GM23338 (cell line): ENCODE data around the gene SYPL1. TPM values are rescaled to one million over a fixed set of nuclear protein-coding genes. Genes with fewer than 3 reads are reported as not detected.

Experiments used
- ATAC-seq: fragments of 200-7000 bp; cut with Tn5 transposase; 3 replicates; pipeline ENCODE4 v1.9.1; 2020
- DNase-seq: peaks from one replicate; pipeline ENCODE4 v3.0.0-alpha.2; 2015; ENCODE audit warnings: low spot score
- H2AFZ ChIP-seq: fragments of 200-600 bp; sonication (generic); 2 replicates; pipeline ENCODE4 v1.8.0; 2016; ENCODE audit warnings: antibody characterized with exemption, mild to moderate bottlenecking, moderate library complexity
- H3F3A ChIP-seq: fragments of 200-600 bp; sonication (generic); replicated peaks from 2 replicates; pipeline ENCODE4 v1.8.0; 2017; ENCODE audit warnings: antibody characterized with exemption, mixed run types, low read depth
- H3K27ac ChIP-seq: fragments of 200-600 bp; sonication (generic); 2 replicates; pipeline ENCODE4 v1.6.1; 2016; ENCODE audit warnings: low read depth
- H3K27me3 ChIP-seq: fragments of 200-600 bp; sonication (generic); 2 replicates; pipeline ENCODE4 v1.8.0; 2016; ENCODE audit warnings: mild to moderate bottlenecking, mixed run types, moderate library complexity; ENCODE audit not compliant: insufficient read depth
- H3K36me3 ChIP-seq: fragments of 200-600 bp; sonication (generic); 2 replicates; pipeline ENCODE4 v1.8.0; 2016; ENCODE audit warnings: mild to moderate bottlenecking; ENCODE audit not compliant: insufficient read depth
- H3K4me1 ChIP-seq: fragments of 200-600 bp; sonication (generic); 2 replicates; pipeline ENCODE4 v1.8.0; 2016; ENCODE audit warnings: mild to moderate bottlenecking, moderate library complexity; ENCODE audit not compliant: insufficient read depth
- H3K4me2 ChIP-seq: fragments of 200-600 bp; sonication (generic); 2 replicates; pipeline ENCODE4 v1.7.1; 2017; ENCODE audit warnings: mixed run types
- H3K4me3 ChIP-seq: fragments of 200-600 bp; sonication (generic); 2 replicates; pipeline ENCODE4 v1.6.1; 2016; ENCODE audit warnings: mixed run types
- H3K79me2 ChIP-seq: fragments of 200-600 bp; sonication (generic); replicated peaks from 2 replicates; pipeline ENCODE4 v1.8.0; 2017; ENCODE audit warnings: mild to moderate bottlenecking; ENCODE audit not compliant: insufficient read depth
- H3K9me2 ChIP-seq: fragments of 200-600 bp; sonication (generic); 2 replicates; pipeline ENCODE4 v1.8.0; 2017; ENCODE audit not compliant: insufficient read depth
- H4K20me1 ChIP-seq: fragments of 200-600 bp; sonication (generic); replicated peaks from 2 replicates; pipeline ENCODE4 v1.8.0; 2017; ENCODE audit warnings: mild to moderate bottlenecking; ENCODE audit not compliant: insufficient read depth
- H3K27ac Mint-ChIP-seq: 2 replicates; pipeline ENCODE4 v1.8.0; 2020; ENCODE audit warnings: inconsistent platforms, mild to moderate bottlenecking, moderate library complexity, mixed read lengths
- H3K27me3 Mint-ChIP-seq: 3 replicates; pipeline ENCODE4 v1.8.0; 2022; ENCODE audit warnings: low read depth, mild to moderate bottlenecking, moderate library complexity, mixed read lengths, inconsistent platforms; ENCODE audit not compliant: insufficient read depth, poor library complexity
- H3K36me3 Mint-ChIP-seq: 3 replicates; pipeline ENCODE4 v1.8.0; 2021; ENCODE audit warnings: low read depth, mild to moderate bottlenecking, inconsistent platforms, moderate library complexity, mixed read lengths
- H3K4me1 Mint-ChIP-seq: 3 replicates; pipeline ENCODE4 v1.8.0; 2020; ENCODE audit warnings: mild to moderate bottlenecking, inconsistent platforms, mixed read lengths
- H3K4me3 Mint-ChIP-seq: 3 replicates; pipeline ENCODE4 v1.8.0; 2021; ENCODE audit warnings: moderate library complexity, mild to moderate bottlenecking, inconsistent platforms, mixed read lengths
- H3K9me3 Mint-ChIP-seq: 3 replicates; pipeline ENCODE4 v1.8.0; 2020; ENCODE audit warnings: moderate library complexity, mild to moderate bottlenecking, inconsistent platforms, mixed read lengths
- EZH2 ChIP-seq: fragments of 200-600 bp; sonication (generic); IDR thresholded peaks from one replicate; pipeline ENCODE4 v1.8.0; 2017; ENCODE audit warnings: antibody characterized with exemption, mild to moderate bottlenecking, low read depth; ENCODE audit not compliant: unreplicated experiment
- EZH2phosphoT487 ChIP-seq: fragments of 200-600 bp; sonication (generic); IDR thresholded peaks from one replicate; pipeline ENCODE4 v1.8.1; 2018; ENCODE audit warnings: antibody characterized with exemption; ENCODE audit not compliant: unreplicated experiment
- NANOG ChIP-seq: IDR thresholded peaks from 2 replicates; pipeline ENCODE4 v1.6.1; 2016; ENCODE audit warnings: antibody characterized with exemption, borderline replicate concordance
- POLR2AphosphoS5 ChIP-seq: IDR thresholded peaks from 2 replicates; pipeline ENCODE4 v1.6.1; 2016; ENCODE audit warnings: antibody characterized with exemption, low read depth
- ZNF114 ChIP-seq: fragments of 250-450 bp; sonication (Bioruptor Pico); IDR thresholded peaks from 2 replicates; pipeline ENCODE4 v1.5.0; 2020; ENCODE audit warnings: mild to moderate bottlenecking, moderate library complexity
- ZNF331 ChIP-seq: fragments of 250-450 bp; sonication (Bioruptor Pico); IDR thresholded peaks from 2 replicates; pipeline ENCODE4 v1.5.0; 2020; ENCODE audit warnings: low read depth, mild to moderate bottlenecking, moderate library complexity
- polyA plus RNA-seq: library from polyadenylated mRNA; unstranded; fragments of >200 nt; fragmentation: Nextera tagmentation; extraction: Ambion mirVana; gene quantifications from 2 replicates; pipeline ENCODE4 v1.2.1, GENCODE V29; 2016
- total RNA-seq: library from RNA; depleted of rRNA; stranded (reverse); fragments of >200 nt; shearing (Covaris generic); gene quantifications from 2 replicates; pipeline ENCODE4 v1.2.3, GENCODE V29; 2014
- TF ChIP-seq, protein P1 (sequence below): fragments of 250-450 bp; sonication (Bioruptor Pico); IDR thresholded peaks from 2 replicates; pipeline ENCODE4 v1.5.0; 2020; ENCODE audit warnings: mild to moderate bottlenecking, moderate library complexity
- TF ChIP-seq, protein P2 (sequence below): IDR thresholded peaks from 2 replicates; pipeline ENCODE4 v1.6.1; 2016; ENCODE audit warnings: antibody characterized with exemption
- TF ChIP-seq, protein P3 (sequence below), 2 experiments: fragments of 200-600 bp in 1 of 2; sonication (generic) in 1 of 2; conservative IDR thresholded peaks; 2 replicates each; pipeline versions ENCODE4 v1.5.1 to v1.6.1; 2016 to 2017; ENCODE audit warnings: antibody characterized with exemption in 2 of 2, low read depth in 2 of 2, mild to moderate bottlenecking in 2 of 2, moderate library complexity in 1 of 2

SYPL1 gene
- total and polyA plus RNA-seq, 2 experiments from 2014 or later, result 39.3 to 52.7 TPM

DNA sequence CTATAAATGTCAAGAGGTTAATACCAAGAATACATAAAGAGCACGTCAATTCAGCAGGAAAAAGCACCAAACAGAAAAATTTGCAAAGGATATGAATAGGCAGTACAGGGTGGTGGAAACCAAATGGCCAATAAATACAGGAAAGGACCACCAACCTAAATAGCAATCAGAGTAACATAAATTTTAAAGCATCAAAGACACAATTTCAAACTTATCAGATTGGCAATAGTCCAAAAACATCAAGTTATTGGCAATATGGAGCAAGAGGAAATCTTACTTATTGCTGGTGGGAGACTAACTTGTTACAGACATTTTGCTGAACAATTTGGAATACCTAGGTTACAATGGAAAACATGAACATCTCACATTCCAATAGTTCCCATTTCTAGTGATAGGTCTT is 24.1 kb downstream of the SYPL1 start:
- H3K4me1 ChIP-seq, result 0 out of 2 replicates have a peak, but pooled peaks cover 7% of the 10 kb centered on the region
- no peak for TF ChIP-seq EZH2
- TF ChIP-seq POLR2AphosphoS5, result no peak
- TF ChIP-seq NANOG, result no peak
- TF ChIP-seq, protein P1, sequence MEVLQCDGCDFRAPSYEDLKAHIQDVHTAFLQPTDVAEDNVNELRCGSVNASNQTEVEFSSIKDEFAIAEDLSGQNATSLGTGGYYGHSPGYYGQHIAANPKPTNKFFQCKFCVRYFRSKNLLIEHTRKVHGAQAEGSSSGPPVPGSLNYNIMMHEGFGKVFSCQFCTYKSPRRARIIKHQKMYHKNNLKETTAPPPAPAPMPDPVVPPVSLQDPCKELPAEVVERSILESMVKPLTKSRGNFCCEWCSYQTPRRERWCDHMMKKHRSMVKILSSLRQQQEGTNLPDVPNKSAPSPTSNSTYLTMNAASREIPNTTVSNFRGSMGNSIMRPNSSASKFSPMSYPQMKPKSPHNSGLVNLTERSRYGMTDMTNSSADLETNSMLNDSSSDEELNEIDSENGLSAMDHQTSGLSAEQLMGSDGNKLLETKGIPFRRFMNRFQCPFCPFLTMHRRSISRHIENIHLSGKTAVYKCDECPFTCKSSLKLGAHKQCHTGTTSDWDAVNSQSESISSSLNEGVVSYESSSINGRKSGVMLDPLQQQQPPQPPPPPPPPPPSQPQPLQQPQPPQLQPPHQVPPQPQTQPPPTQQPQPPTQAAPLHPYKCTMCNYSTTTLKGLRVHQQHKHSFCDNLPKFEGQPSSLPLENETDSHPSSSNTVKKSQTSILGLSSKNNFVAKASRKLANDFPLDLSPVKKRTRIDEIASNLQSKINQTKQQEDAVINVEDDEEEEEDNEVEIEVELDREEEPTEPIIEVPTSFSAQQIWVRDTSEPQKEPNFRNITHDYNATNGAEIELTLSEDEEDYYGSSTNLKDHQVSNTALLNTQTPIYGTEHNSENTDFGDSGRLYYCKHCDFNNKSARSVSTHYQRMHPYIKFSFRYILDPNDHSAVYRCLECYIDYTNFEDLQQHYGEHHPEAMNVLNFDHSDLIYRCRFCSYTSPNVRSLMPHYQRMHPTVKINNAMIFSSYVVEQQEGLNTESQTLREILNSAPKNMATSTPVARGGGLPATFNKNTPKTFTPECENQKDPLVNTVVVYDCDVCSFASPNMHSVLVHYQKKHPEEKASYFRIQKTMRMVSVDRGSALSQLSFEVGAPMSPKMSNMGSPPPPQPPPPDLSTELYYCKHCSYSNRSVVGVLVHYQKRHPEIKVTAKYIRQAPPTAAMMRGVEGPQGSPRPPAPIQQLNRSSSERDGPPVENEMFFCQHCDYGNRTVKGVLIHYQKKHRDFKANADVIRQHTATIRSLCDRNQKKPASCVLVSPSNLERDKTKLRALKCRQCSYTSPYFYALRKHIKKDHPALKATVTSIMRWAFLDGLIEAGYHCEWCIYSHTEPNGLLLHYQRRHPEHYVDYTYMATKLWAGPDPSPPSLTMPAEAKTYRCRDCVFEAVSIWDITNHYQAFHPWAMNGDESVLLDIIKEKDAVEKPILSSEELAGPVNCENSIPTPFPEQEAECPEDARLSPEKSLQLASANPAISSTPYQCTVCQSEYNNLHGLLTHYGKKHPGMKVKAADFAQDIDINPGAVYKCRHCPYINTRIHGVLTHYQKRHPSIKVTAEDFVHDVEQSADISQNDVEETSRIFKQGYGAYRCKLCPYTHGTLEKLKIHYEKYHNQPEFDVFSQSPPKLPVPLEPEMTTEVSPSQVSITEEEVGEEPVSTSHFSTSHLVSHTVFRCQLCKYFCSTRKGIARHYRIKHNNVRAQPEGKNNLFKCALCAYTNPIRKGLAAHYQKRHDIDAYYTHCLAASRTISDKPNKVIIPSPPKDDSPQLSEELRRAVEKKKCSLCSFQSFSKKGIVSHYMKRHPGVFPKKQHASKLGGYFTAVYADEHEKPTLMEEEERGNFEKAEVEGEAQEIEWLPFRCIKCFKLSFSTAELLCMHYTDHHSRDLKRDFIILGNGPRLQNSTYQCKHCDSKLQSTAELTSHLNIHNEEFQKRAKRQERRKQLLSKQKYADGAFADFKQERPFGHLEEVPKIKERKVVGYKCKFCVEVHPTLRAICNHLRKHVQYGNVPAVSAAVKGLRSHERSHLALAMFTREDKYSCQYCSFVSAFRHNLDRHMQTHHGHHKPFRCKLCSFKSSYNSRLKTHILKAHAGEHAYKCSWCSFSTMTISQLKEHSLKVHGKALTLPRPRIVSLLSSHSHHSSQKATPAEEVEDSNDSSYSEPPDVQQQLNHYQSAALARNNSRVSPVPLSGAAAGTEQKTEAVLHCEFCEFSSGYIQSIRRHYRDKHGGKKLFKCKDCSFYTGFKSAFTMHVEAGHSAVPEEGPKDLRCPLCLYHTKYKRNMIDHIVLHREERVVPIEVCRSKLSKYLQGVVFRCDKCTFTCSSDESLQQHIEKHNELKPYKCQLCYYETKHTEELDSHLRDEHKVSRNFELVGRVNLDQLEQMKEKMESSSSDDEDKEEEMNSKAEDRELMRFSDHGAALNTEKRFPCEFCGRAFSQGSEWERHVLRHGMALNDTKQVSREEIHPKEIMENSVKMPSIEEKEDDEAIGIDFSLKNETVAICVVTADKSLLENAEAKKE (CRISPR knock-in tag), result no peak
- TF ChIP-seq, protein P2, sequence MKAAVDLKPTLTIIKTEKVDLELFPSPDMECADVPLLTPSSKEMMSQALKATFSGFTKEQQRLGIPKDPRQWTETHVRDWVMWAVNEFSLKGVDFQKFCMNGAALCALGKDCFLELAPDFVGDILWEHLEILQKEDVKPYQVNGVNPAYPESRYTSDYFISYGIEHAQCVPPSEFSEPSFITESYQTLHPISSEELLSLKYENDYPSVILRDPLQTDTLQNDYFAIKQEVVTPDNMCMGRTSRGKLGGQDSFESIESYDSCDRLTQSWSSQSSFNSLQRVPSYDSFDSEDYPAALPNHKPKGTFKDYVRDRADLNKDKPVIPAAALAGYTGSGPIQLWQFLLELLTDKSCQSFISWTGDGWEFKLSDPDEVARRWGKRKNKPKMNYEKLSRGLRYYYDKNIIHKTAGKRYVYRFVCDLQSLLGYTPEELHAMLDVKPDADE, result no peak
- TF ChIP-seq, protein P3, sequence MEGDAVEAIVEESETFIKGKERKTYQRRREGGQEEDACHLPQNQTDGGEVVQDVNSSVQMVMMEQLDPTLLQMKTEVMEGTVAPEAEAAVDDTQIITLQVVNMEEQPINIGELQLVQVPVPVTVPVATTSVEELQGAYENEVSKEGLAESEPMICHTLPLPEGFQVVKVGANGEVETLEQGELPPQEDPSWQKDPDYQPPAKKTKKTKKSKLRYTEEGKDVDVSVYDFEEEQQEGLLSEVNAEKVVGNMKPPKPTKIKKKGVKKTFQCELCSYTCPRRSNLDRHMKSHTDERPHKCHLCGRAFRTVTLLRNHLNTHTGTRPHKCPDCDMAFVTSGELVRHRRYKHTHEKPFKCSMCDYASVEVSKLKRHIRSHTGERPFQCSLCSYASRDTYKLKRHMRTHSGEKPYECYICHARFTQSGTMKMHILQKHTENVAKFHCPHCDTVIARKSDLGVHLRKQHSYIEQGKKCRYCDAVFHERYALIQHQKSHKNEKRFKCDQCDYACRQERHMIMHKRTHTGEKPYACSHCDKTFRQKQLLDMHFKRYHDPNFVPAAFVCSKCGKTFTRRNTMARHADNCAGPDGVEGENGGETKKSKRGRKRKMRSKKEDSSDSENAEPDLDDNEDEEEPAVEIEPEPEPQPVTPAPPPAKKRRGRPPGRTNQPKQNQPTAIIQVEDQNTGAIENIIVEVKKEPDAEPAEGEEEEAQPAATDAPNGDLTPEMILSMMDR (conservative IDR thresholded peaks at IDR 0.05; ENCODE audit: low read depth in 2 of 2), result no peak
- TF ChIP-seq EZH2phosphoT487, result no peak
- TF ChIP-seq ZNF114 (CRISPR knock-in tag), result no peak
- no peak for TF ChIP-seq ZNF331 (CRISPR knock-in tag)
- H3K27ac Mint-ChIP-seq, result no peak overlapping the region
- no peaks in the 10 kb centered on the region for H3K9me3 Mint-ChIP-seq
- H3K36me3 Mint-ChIP-seq, result peaks cover 19% of the 10 kb centered on the region; the same call in 2 of the 3 replicates
- H3K27ac ChIP-seq, result no peak overlapping the region
- H2AFZ ChIP-seq, result no peak overlapping the region
- no peak overlapping the region for H3K4me3 Mint-ChIP-seq
- no peaks in the 10 kb centered on the region for H3F3A ChIP-seq
- H3K9me2 ChIP-seq, result no peaks in the 10 kb centered on the region
- no peaks in the 10 kb centered on the region; the same call in 1 of the 2 replicates for H4K20me1 ChIP-seq
- no peaks in the 10 kb centered on the region for H3K27me3 ChIP-seq
- DNase-seq (no peak), ATAC-seq (no peak)
- no peak overlapping the region for H3K4me2 ChIP-seq
- H3K4me3 ChIP-seq, result no peak overlapping the region
- H3K27me3 Mint-ChIP-seq, result peaks cover 2% of the 10 kb centered on the region
- H3K36me3 ChIP-seq, result peaks cover 5% of the 10 kb centered on the region; the same call in 1 of the 2 replicates
- no peaks in the 10 kb centered on the region for H3K79me2 ChIP-seq
- peaks cover 7% of the 10 kb centered on the region; the same call in 2 of the 3 replicates for H3K4me1 Mint-ChIP-seq
